H1 (cell line): ENCODE measurements around the gene LPXN. TPM values are rescaled to one million over a fixed set of nuclear protein-coding genes. Genes with fewer than 3 reads are reported as not detected.

Source experiments
- CTCF ChIA-PET: fragments of 300-600 bp; sonication (Branson Sonifier 250); formaldehyde crosslinking; loops from one replicate; lab custom pipeline; 2021; ENCODE audit not compliant: partially characterized antibody; lab: Charles Lee
- POLR2A ChIA-PET: fragments of 300-600 bp; sonication (Branson Sonifier 250); formaldehyde crosslinking; loops from one replicate; lab custom pipeline; 2021; ENCODE audit warnings: inconsistent platforms; ENCODE audit not compliant: partially characterized antibody; lab: Charles Lee
- DNase-seq, 2 experiments: peaks; one replicate each; pipeline versions ENCODE4 v3.0.0 to v3.0.0-alpha.2; 2010 to 2022; ENCODE audit warnings: low spot score in 2 of 2, low read depth in 1 of 2, mixed read lengths in 1 of 2
- FAIRE-seq: peaks from 2 replicates; lab custom pipeline; 2011; peaks lifted over from hg19 to GRCh38; lab: Jason Lieb, UNC
- H2AFZ ChIP-seq: 2 replicates; pipeline ENCODE4 v1.8.1; 2012; ENCODE audit warnings: low read length, inconsistent platforms
- H2AK5ac ChIP-seq: 2 replicates; pipeline ENCODE4 v1.6.1; 2013; ENCODE audit warnings: low read depth, low read length
- H2BK120ac ChIP-seq: replicated peaks from 2 replicates; pipeline ENCODE3; 2013; ENCODE audit warnings: low read depth, low read length, inconsistent platforms
- H2BK12ac ChIP-seq: 2 replicates; pipeline ENCODE4 v1.6.1; 2013; ENCODE audit warnings: low read depth, low read length
- H2BK15ac ChIP-seq: 2 replicates; pipeline ENCODE4 v1.6.1; 2013; ENCODE audit warnings: low read length
- H2BK20ac ChIP-seq: 2 replicates; pipeline ENCODE4 v1.6.1; 2013; ENCODE audit warnings: low read length
- H2BK5ac ChIP-seq: 2 replicates; pipeline ENCODE4 v1.6.1; 2013; ENCODE audit warnings: low read depth, low read length
- H3K14ac ChIP-seq: 2 replicates; pipeline ENCODE4 v1.6.1; 2013; ENCODE audit warnings: inconsistent platforms; ENCODE audit not compliant: insufficient read length
- H3K18ac ChIP-seq: 2 replicates; pipeline ENCODE4 v1.6.1; 2013; ENCODE audit warnings: low read length; ENCODE audit errors: extremely low read depth
- H3K23ac ChIP-seq: 2 replicates; pipeline ENCODE4 v1.6.1; 2013; ENCODE audit warnings: inconsistent platforms; ENCODE audit not compliant: insufficient read length
- H3K23me2 ChIP-seq: 2 replicates; pipeline ENCODE4 v1.6.1; 2013; ENCODE audit warnings: low read depth, low read length
- H3K27ac ChIP-seq: 2 replicates; pipeline ENCODE4 v1.6.1; 2011; ENCODE audit warnings: low read depth, low read length, inconsistent platforms
- H3K27me3 ChIP-seq, 4 experiments: replicated peaks in 1 of 4; 1 replicate in 1 of 4; 2 replicates in 3 of 4; pipeline versions ENCODE4 v1.6.1 to v1.8.1; 2011 to 2013; ENCODE audit warnings: low read length in 3 of 4, mild to moderate bottlenecking in 3 of 4, inconsistent platforms in 2 of 4, mixed read lengths in 2 of 4, moderate library complexity in 1 of 4; ENCODE audit not compliant: control insufficient read depth in 3 of 4, insufficient read depth in 3 of 4; ENCODE audit errors: extremely low read depth in 1 of 4
- H3K36me3 ChIP-seq, 4 experiments: 2 replicates each; pipeline versions ENCODE4 v1.6.1 to v1.8.1; 2011 to 2013; ENCODE audit warnings: mild to moderate bottlenecking in 4 of 4, low read length in 3 of 4, moderate library complexity in 2 of 4, control low read depth in 1 of 4, inconsistent platforms in 1 of 4; ENCODE audit not compliant: insufficient read depth in 4 of 4, control insufficient read depth in 2 of 4
- H3K4ac ChIP-seq: replicated peaks from 2 replicates; pipeline ENCODE3; 2013; ENCODE audit warnings: low read length, low read depth, mixed read lengths, inconsistent platforms; ENCODE audit not compliant: insufficient read length
- H3K4me1 ChIP-seq, 4 experiments: replicated peaks in 1 of 4; 1 replicate in 1 of 4; 2 replicates in 3 of 4; pipeline versions ENCODE4 v1.6.1 to v1.8.1; 2011 to 2013; ENCODE audit warnings: low read length in 3 of 4, inconsistent platforms in 2 of 4, mixed read lengths in 1 of 4; ENCODE audit not compliant: insufficient read depth in 4 of 4, control insufficient read depth in 3 of 4
- H3K4me2 ChIP-seq, 2 experiments: 2 replicates each; pipeline versions ENCODE4 v1.6.1 to v1.8.1; 2011 to 2013; ENCODE audit warnings: low read depth in 2 of 2, low read length in 2 of 2, control low read depth in 1 of 2, inconsistent platforms in 1 of 2, mild to moderate bottlenecking in 1 of 2; ENCODE audit not compliant: insufficient read depth in 1 of 2
- H3K4me3 ChIP-seq, 4 experiments: fragments of 200-600, 300-600 bp in 1 of 4; sonication (generic), shearing (Covaris generic), sonication (Bioruptor Twin) in 1 of 4; 2 replicates each; pipeline versions ENCODE4 v1.5.1 to v1.8.1; 2011 to 2016; ENCODE audit warnings: low read length in 4 of 4, low read depth in 3 of 4, control low read depth in 2 of 4, inconsistent platforms in 2 of 4, mild to moderate bottlenecking in 2 of 4, mixed read lengths in 1 of 4, moderate library complexity in 1 of 4; ENCODE audit not compliant: insufficient read depth in 2 of 4; ENCODE audit errors: extremely low read depth in 1 of 4
- H3K56ac ChIP-seq: replicated peaks from 2 replicates; pipeline ENCODE3; 2013; ENCODE audit warnings: low read depth, mild to moderate bottlenecking, mixed read lengths, low read length, inconsistent platforms; ENCODE audit not compliant: insufficient read length
- H3K79me1 ChIP-seq: 2 replicates; pipeline ENCODE4 v1.6.1; 2013; ENCODE audit warnings: low read depth, low read length, control low read depth
- H3K79me2 ChIP-seq, 2 experiments: 2 replicates each; pipeline versions ENCODE4 v1.6.1 to v1.8.1; 2012 to 2013; ENCODE audit warnings: low read length in 2 of 2, mild to moderate bottlenecking in 2 of 2, inconsistent platforms in 1 of 2; ENCODE audit not compliant: insufficient read depth in 2 of 2, control insufficient read depth in 1 of 2
- H3K9ac ChIP-seq, 4 experiments: replicated peaks in 1 of 4; 1 replicate in 1 of 4; 2 replicates in 3 of 4; pipeline versions ENCODE4 v1.6.1 to v1.8.1; 2011 to 2013; ENCODE audit warnings: low read depth in 3 of 4, low read length in 3 of 4, control low read depth in 2 of 4, mild to moderate bottlenecking in 2 of 4, moderate library complexity in 2 of 4, inconsistent platforms in 1 of 4; ENCODE audit errors: extremely low read depth in 1 of 4
- H3K9me3 ChIP-seq, 2 experiments: 2 replicates each; pipeline versions ENCODE4 v1.6.1 to v1.8.1; 2012 to 2013; ENCODE audit warnings: mild to moderate bottlenecking in 2 of 2, moderate library complexity in 2 of 2, control low read depth in 1 of 2, inconsistent platforms in 1 of 2, low read depth in 1 of 2, low read length in 1 of 2, mixed read lengths in 1 of 2; ENCODE audit not compliant: insufficient read depth in 2 of 2
- H4K20me1 ChIP-seq, 2 experiments: replicated peaks in 1 of 2; 2 replicates each; pipeline versions ENCODE3 to v1.8.1; 2011 to 2013; ENCODE audit warnings: inconsistent platforms in 2 of 2, low read length in 2 of 2, mild to moderate bottlenecking in 1 of 2; ENCODE audit not compliant: insufficient read depth in 2 of 2, control insufficient read depth in 1 of 2
- H4K5ac ChIP-seq: 2 replicates; pipeline ENCODE4 v1.6.1; 2013; ENCODE audit warnings: low read length, low read depth, mixed read lengths, inconsistent platforms; ENCODE audit not compliant: insufficient read length
- H4K8ac ChIP-seq: 2 replicates; pipeline ENCODE4 v1.8.0; 2013; ENCODE audit warnings: mild to moderate bottlenecking, moderate library complexity, low read length, inconsistent platforms; ENCODE audit not compliant: insufficient read depth; ENCODE audit errors: extremely low read depth
- H4K91ac ChIP-seq: replicated peaks from 2 replicates; pipeline ENCODE3; 2013; ENCODE audit warnings: low read length, mixed read lengths, inconsistent platforms; ENCODE audit not compliant: insufficient read length
- CBX8 ChIP-seq: fragments of 300-800, 300-1000 bp; sonication (generic); IDR thresholded peaks from 2 replicates; pipeline ENCODE4 v1.7.1; 2016; ENCODE audit warnings: low read depth, low read length, borderline replicate concordance
- CREB1 ChIP-seq: IDR thresholded peaks from 2 replicates; pipeline ENCODE4 v1.6.1; 2012; ENCODE audit warnings: inconsistent platforms
- JUND ChIP-seq: IDR thresholded peaks from 2 replicates; pipeline ENCODE4 v1.6.1; 2011; ENCODE audit warnings: mild to moderate bottlenecking, improper control_type of control experiment, low read length
- KDM4A ChIP-seq: IDR thresholded peaks from one replicate; pipeline ENCODE4 v1.7.1; 2012; ENCODE audit warnings: low read depth, mild to moderate bottlenecking, moderate library complexity, low read length, inconsistent platforms; ENCODE audit not compliant: severe bottlenecking
- PHF8 ChIP-seq: fragments of 200-600 bp; sonication (generic); conservative IDR thresholded peaks from 2 replicates; pipeline ENCODE4 v1.7.1; 2012; ENCODE audit warnings: low read depth, mild to moderate bottlenecking, inconsistent platforms, low read length, moderate library complexity
- POLR2A ChIP-seq, 2 experiments: IDR thresholded peaks; 1 replicate in 1 of 2; 2 replicates in 1 of 2; pipeline ENCODE4 v1.6.1; 2011; ENCODE audit warnings: low read depth in 2 of 2, low read length in 2 of 2, mild to moderate bottlenecking in 2 of 2; ENCODE audit errors: control extremely low read depth in 1 of 2
- SIN3A ChIP-seq, 2 experiments: IDR thresholded peaks in 1 of 2; conservative IDR thresholded peaks in 1 of 2; 2 replicates each; pipeline ENCODE4 v1.6.1; 2011 to 2012; ENCODE audit warnings: low read length in 2 of 2, improper control_type of control experiment in 1 of 2, low read depth in 1 of 2, mild to moderate bottlenecking in 1 of 2
- SIX5 ChIP-seq: IDR thresholded peaks from 2 replicates; pipeline ENCODE4 v1.6.1; 2011; ENCODE audit warnings: mild to moderate bottlenecking, low read depth, low read length
- SRF ChIP-seq: IDR thresholded peaks from 2 replicates; pipeline ENCODE4 v1.6.1; 2011; ENCODE audit warnings: mild to moderate bottlenecking, low read depth, low read length, moderate library complexity
- TAF1 ChIP-seq: IDR thresholded peaks from 2 replicates; pipeline ENCODE4 v1.6.1; 2011; ENCODE audit warnings: mild to moderate bottlenecking, low read depth, low read length
- TAF7 ChIP-seq: optimal IDR thresholded peaks from 2 replicates; pipeline ENCODE3; 2011; ENCODE audit warnings: low read depth, mild to moderate bottlenecking, inconsistent platforms, low read length, moderate library complexity, borderline replicate concordance
- TCF12 ChIP-seq: IDR thresholded peaks from 2 replicates; pipeline ENCODE4 v1.6.1; 2011; ENCODE audit warnings: low read depth, mild to moderate bottlenecking, low read length
- ZNF274 ChIP-seq: IDR thresholded peaks from 2 replicates; pipeline ENCODE4 v1.7.0; 2012; ENCODE audit warnings: low read length, borderline replicate concordance; ENCODE audit errors: extremely low read depth
- WGBS, 2 experiments: shearing (Covaris generic) in 1 of 2; methylation state at CpG; one replicate each; pipeline versions ENCODE4 v1.1.6 to v1.1.7; 2013 to 2015; ENCODE audit warnings: low lambda C conversion rate in 2 of 2, mixed read lengths in 2 of 2, inconsistent platforms in 1 of 2, low coverage in 1 of 2, missing lambda C conversion rate in 1 of 2; ENCODE audit not compliant: insufficient replicate concordance in 2 of 2, insufficient coverage in 1 of 2, insufficient read length in 1 of 2; ENCODE audit errors: extremely low coverage in 1 of 2, missing lambda C conversion rate in 1 of 2; 5-methylcytosine and 5-hydroxymethylcytosine counted together
- polyA plus RNA-seq, 7 experiments: library from polyadenylated mRNA; depleted of rRNA in 3 of 7; stranded (reverse) in 5 of 7; unstranded in 2 of 7; fragments of >200 nt in 5 of 7; fragments of 200-250 nt in 2 of 7; gene quantifications; 1 replicate in 5 of 7; 2 replicates in 1 of 7; 4 replicates in 1 of 7; pipeline versions ENCODE4 v1.2.1 to v1.2.3, GENCODE V29; 2011 to 2013; ENCODE audit warnings: missing spikeins in 2 of 7, mixed read lengths in 2 of 7
- total RNA-seq: library from RNA; stranded (reverse); fragmentation: NEBNext Ultra II Directional; extraction: Animal tissue kit (Norgen Biotek cat#: 25700); gene quantifications from 2 replicates; pipeline ENCODE4 v1.2.1, GENCODE V29; 2021

The LPXN gene
- total and polyA plus RNA-seq, 2 of the 8 experiments (the other 6 are each of a cell fraction or from before 2014, with no cell fraction given), result 1.4 to 2.7 TPM

DNA sequence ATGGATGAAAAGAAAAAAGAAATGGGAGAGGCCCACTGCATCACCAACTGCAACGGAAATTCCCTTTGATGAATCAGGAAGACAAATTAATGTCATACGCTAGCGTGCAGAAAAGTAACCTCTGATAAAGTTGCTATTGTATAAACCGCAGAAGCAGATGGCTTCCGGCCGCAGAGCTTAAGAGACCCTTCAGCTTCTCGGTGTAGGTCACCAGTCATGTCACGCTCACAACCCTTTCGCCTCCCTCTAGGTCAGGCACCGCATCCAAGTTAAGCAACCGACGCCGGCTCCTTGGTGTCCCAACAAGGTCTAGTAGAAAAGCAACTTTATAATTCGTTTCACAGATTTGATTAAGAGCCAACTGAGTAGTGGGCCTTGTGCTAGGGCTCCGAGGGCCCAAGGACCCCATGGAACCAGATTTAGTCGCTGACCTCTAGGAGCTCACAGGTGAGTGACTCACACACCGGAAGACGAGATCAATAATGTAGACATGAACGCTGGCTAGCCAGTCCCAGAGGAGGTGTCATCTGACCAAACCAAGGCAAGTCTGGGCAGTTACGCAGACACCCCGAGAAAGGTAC lies 2.0 kb upstream of the LPXN start:
- H3K56ac ChIP-seq, result peak overlapping the region; percentile 75
- no peaks in the 10 kb centered on the region for H3K9me3 ChIP-seq
- no peak overlapping the region for H3K23ac ChIP-seq
- peak overlapping the region; percentile 96 to 100 (median 98) for H3K4me3 ChIP-seq
- no peak for FAIRE-seq
- no peak overlapping the region for H2AK5ac ChIP-seq
- H3K79me1 ChIP-seq, result no peaks in the 10 kb centered on the region
- no peak overlapping the region; the same call in 1 of the 2 replicates for H3K18ac ChIP-seq
- peak overlapping the region; percentile 78 to 82 for H3K4me2 ChIP-seq
- peak overlapping the region; percentile 44 for H2AFZ ChIP-seq
- H2BK20ac ChIP-seq, result no peak overlapping the region
- no peak overlapping the region for H3K14ac ChIP-seq
- peak overlapping the region; percentile 41 for H4K91ac ChIP-seq
- peaks cover 0 to 2% (median 2%) of the 10 kb centered on the region in 4 experiments; a peak in 4 of 7 replicates for H3K4me1 ChIP-seq
- H3K79me2 ChIP-seq, result peaks cover 9 to 32% of the 10 kb centered on the region in 2 experiments; a peak in 3 of 4 replicates
- peak overlapping the region; percentile 89 for H2BK5ac ChIP-seq
- peak overlapping the region in 3 of 4 experiments; percentile 80 to 100 (median 90); a peak in 6 of 7 replicates for H3K9ac ChIP-seq
- ChIA-PET POLR2A (interaction anchor here (0.6 to 2.0 kb wide), 17 partner anchors 9 to 1314 kb away, joined by 3 to 13 read pairs (median 3); no protein-coding TSS in a partner anchor), CTCF (interaction anchor here (0.6 to 3.1 kb wide), 7 partner anchors 10 to 571 kb away, joined by 3 to 26 read pairs (median 4); no protein-coding TSS in a partner anchor)
- 3% methylated on average over 21 of the region's 21 CpGs; no CpG with 5 or more reads in 1 of the 2 experiments for WGBS, 2 experiments
- H3K4ac ChIP-seq, result peak overlapping the region; percentile 27
- H2BK15ac ChIP-seq, result no peak overlapping the region
- H4K20me1 ChIP-seq, result peaks cover 0 to 3% of the 10 kb centered on the region in 2 experiments
- H2BK120ac ChIP-seq, result no peak overlapping the region
- peak in 1 of 2 experiments; percentile 74 for DNase-seq
- peak overlapping the region; percentile 64 for H4K5ac ChIP-seq
- H3K36me3 ChIP-seq, result peaks cover 0 to 7% (median 0%) of the 10 kb centered on the region in 4 experiments; a peak in 1 of 8 replicates
- H3K27me3 ChIP-seq, result no peaks in the 10 kb centered on the region
- no peak overlapping the region for H2BK12ac ChIP-seq
- H4K8ac ChIP-seq, result peak overlapping the region; percentile 87; the same call in 1 of the 2 replicates
- no peaks in the 10 kb centered on the region for H3K23me2 ChIP-seq
- peak overlapping the region; percentile 79 for H3K27ac ChIP-seq
- TF ChIP-seq KDM4A, result peak; percentile 15
- peak; percentile 64 for TF ChIP-seq TAF7
- peak; percentile 69 for TF ChIP-seq JUND
- TF ChIP-seq CREB1, result no peak
- peak; percentile 55 to 72; a peak in 2 of 4 replicates for TF ChIP-seq SIN3A (conservative IDR thresholded peaks at IDR 0.05 in 1 of 2, IDR thresholded peaks at IDR 0.05 in 1 of 2; ENCODE audit: low read depth in 1 of 2, low read length in 2 of 2)
- TF ChIP-seq TAF1, result peak; percentile 76
- TF ChIP-seq SIX5, result no peak
- no peak for TF ChIP-seq ZNF274
- no peak for TF ChIP-seq TCF12
- no peak for TF ChIP-seq SRF
- peak; percentile 42; the same call in 1 of the 2 replicates for TF ChIP-seq PHF8
- TF ChIP-seq POLR2A (IDR thresholded peaks at IDR 0.05; ENCODE audit: control extremely low read depth in 1 of 2, low read depth in 2 of 2, low read length in 2 of 2), result peak; percentile 30 to 59
- TF ChIP-seq CBX8, result no peak
